Peyer's patch (tissue), 4 donors: ENCODE measurements around the gene ZFHX3.

Experiments
- POLR2A ChIP-seq, 2 donors: fragments of 450-650 bp; IDR thresholded peaks; one replicate each; pipeline ENCODE4 v1.5.1; 2017; ENCODE audit warnings: antibody characterized with exemption in 2 of 2, mild to moderate bottlenecking in 2 of 2, moderate library complexity in 2 of 2
- TF ChIP-seq, protein P1 (sequence below), 6 experiments: fragments of 450-650 bp in 4 of 6; fragments of 200-600 bp in 2 of 6; sonication (generic) in 1 of 6; IDR thresholded peaks; one replicate each; pipeline ENCODE4 v1.5.1; 2017 to 2019; ENCODE audit warnings: antibody characterized with exemption in 6 of 6, mild to moderate bottlenecking in 3 of 6, moderate library complexity in 1 of 6

- TF ChIP-seq, protein P1, sequence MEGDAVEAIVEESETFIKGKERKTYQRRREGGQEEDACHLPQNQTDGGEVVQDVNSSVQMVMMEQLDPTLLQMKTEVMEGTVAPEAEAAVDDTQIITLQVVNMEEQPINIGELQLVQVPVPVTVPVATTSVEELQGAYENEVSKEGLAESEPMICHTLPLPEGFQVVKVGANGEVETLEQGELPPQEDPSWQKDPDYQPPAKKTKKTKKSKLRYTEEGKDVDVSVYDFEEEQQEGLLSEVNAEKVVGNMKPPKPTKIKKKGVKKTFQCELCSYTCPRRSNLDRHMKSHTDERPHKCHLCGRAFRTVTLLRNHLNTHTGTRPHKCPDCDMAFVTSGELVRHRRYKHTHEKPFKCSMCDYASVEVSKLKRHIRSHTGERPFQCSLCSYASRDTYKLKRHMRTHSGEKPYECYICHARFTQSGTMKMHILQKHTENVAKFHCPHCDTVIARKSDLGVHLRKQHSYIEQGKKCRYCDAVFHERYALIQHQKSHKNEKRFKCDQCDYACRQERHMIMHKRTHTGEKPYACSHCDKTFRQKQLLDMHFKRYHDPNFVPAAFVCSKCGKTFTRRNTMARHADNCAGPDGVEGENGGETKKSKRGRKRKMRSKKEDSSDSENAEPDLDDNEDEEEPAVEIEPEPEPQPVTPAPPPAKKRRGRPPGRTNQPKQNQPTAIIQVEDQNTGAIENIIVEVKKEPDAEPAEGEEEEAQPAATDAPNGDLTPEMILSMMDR (IDR thresholded peaks at IDR 0.05), result no peak
- no peak for TF ChIP-seq POLR2A (IDR thresholded peaks at IDR 0.05)
Observed at GRCh38 chr16:73046202-73046848, 1.6 kb downstream of the ZFHX3 start.
